ENCODE measurements around the gene NKIRAS2.
"Not testable (repeated sequence)": the region's sequence is repeated elsewhere in the genome, so short reads cannot be mapped to it uniquely, and the experiment has no call there.

Gene NKIRAS2

GRCh38 chr17:42000413-42001133 lies 19.3 kb upstream of the NKIRAS2 start:
- DNase-seq, result no peak

DNA sequence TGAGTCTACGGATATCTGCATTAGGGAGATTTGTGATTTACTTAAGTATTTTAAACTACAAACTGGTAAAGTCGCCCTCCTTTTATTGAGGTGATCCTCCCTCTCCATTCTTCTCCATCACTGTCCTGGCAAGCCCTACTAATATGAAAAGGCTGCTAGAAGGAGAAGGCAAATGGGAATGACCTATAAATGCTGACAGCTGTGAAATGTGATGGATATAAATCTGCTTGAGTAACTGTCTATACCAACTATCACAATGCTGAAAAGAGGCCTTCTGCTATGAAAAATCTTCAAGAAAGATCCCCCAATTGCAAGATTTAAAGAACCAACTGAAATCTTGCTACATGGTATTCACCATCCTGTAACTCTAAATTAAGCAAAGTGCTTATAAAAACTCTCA lies 18.2 kb upstream of the NKIRAS2 start:
- DNase-seq, result no peak

- no peak for DNase-seq
Observed at GRCh38 chr17:42002175-42002791, 17.6 kb upstream of the NKIRAS2 start.

- DNase-seq, result no peak
Observed at GRCh38 chr17:42002792-42003301, 17.0 kb upstream of the NKIRAS2 start.

GRCh38 chr17:42005166-42005565 lies 14.7 kb upstream of the NKIRAS2 start:
- DNase-seq, result no peak

GRCh38 chr17:42009170-42009569 lies 10.7 kb upstream of the NKIRAS2 start:
- DNase-seq, result no peak

DNA sequence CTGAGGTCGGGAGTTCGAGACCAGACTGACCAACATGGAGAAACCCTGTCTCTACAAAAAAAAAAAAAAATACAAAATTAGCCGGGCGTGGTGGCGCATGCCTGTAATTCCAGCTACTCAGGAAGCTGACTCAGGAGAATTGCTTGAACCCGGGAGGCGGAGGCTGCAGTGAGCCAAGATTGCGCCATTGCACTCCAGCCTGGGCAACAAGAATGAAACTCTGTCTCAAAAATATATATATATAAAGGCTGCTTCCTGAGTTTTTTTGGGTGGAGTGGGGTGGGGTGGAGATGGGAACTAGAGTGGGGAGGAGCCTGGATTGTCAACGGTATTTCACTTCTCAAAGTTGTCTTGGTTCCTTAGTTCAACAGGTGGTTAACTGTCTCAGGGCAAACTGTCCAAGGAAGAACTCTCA lies 9.6 kb upstream of the NKIRAS2 start:
- DNase-seq, result not testable (repeated sequence)

GRCh38 chr17:42010898-42011516 lies 8.9 kb upstream of the NKIRAS2 start:
- DNase-seq, result no peak

DNA sequence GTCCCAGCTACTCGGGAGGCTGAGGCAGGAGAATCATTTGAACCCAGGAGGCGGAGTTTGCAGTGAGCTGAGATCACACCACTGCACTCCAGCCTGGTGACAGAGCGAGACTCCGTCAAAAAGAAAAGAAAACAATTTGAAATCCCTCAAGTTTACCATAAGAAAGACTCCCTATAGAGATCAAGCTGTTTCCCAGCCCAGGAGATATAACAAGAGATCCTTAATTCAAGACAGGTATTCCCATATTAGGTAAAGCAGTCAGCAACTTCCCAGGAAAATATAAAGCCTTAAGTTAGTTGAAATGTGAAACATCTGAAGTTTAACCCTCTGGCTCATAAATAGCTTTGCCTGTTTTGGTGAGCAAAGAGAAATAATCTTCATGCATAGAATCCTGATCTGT lies 7.5 kb upstream of the NKIRAS2 start:
- DNase-seq, result not testable (repeated sequence)

GRCh38 chr17:42013740-42014139 lies 6.2 kb upstream of the NKIRAS2 start:
- not testable (repeated sequence) for DNase-seq

DNA sequence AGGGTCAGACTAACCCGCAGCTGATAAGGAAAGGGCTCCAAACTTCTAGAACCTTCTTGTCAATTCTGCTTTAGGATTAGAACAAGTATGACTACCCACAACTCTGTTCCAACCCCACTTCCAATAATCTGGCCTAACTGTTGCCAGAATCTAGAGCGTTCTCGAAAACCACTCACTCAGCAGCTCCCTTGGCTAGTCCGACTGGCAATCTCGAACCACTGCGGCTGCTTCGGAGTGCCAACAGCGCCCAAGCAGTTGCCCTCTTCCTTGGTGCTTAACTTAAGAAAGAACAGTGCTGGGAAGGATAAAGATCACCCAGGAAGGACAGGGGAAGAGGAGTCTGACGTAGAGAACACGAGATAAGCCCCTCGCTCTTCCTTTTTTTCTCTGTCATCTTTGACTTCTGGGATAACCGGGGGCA lies 3.5 kb upstream of the NKIRAS2 start:
- DNase-seq, result peak in 1 of 5 experiments; percentile 44

- peak; percentile 73 to 96 (median 82) for DNase-seq
Observed at GRCh38 chr17:42016941-42017865, 2.7 kb upstream of the NKIRAS2 start, which contains the start of gene DNAJC7. Gene DNAJC7, minus strand, starts transcription at chr17:42017439. Its CDS starts 23 bp downstream, at chr17:42017416.

DNA sequence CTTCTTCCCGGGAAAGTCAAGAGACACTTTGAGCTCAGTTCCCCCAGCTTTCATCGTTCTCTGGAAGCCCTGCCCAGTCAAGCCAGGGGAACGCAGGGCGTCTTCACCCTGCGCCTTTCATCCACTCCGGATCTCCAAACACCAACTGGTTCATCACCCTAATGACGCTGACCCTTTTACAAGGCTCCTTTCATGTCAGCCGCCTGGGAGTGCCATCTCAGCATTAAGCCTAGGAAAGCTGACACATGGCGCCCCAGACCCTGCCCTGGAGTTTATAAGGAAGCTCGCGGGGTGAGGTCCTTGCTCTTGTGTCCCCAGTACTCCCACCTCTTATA lies 2.1 kb upstream of the NKIRAS2 start:
- peak in 1 of 5 experiments; percentile 49 for DNase-seq

GRCh38 chr17:42018339-42018738 lies 1.6 kb upstream of the NKIRAS2 start:
- no peak for DNase-seq

- no peak for DNase-seq
Observed at GRCh38 chr17:42018988-42019387, 902 bp upstream of the NKIRAS2 start.

- not testable (repeated sequence) for DNase-seq
Observed at GRCh38 chr17:42020845-42021244, 955 bp downstream of the NKIRAS2 start.

DNA sequence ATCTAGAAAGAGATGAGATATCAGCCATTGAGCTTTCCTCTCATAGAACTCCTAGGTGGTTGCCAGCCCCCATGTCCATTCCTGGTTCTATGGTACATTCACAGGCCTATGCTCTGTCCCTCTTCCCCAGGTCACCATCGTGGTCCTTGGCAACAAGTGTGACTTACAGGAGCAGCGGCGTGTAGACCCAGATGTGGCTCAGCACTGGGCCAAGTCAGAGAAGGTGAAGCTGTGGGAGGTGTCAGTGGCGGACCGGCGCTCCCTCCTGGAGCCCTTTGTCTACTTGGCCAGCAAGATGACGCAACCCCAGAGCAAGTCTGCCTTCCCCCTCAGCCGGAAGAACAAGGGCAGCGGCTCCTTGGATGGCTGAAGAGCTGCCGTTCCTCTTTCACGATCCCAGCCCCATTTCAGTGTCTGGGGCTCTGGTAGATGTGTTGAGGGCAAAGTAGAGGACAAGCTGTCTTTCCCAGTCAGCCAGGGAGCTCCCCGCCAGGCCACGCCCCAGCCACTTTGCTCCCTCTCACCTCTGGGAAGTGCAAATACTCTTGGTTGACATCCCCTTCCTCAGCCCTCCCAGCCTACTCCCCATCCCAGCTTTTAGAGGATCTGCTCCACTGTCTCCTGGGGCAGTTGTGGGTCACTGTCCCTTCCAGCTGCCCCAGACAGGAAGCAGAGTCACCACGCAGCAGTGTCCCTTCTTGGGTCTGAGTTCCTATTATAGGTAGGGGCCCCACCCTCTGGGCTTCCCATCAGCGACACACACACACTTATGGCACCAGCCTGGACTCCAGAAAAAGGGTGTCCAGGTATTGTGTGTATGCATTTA lies 3.8 kb downstream of the NKIRAS2 start:
- no peak for DNase-seq

- no peak for DNase-seq
Observed at GRCh38 chr17:42025191-42025579, 5.3 kb downstream of the NKIRAS2 start.

GRCh38 chr17:42025936-42026335 lies 6.0 kb downstream of the NKIRAS2 start:
- no peak for DNase-seq

DNA sequence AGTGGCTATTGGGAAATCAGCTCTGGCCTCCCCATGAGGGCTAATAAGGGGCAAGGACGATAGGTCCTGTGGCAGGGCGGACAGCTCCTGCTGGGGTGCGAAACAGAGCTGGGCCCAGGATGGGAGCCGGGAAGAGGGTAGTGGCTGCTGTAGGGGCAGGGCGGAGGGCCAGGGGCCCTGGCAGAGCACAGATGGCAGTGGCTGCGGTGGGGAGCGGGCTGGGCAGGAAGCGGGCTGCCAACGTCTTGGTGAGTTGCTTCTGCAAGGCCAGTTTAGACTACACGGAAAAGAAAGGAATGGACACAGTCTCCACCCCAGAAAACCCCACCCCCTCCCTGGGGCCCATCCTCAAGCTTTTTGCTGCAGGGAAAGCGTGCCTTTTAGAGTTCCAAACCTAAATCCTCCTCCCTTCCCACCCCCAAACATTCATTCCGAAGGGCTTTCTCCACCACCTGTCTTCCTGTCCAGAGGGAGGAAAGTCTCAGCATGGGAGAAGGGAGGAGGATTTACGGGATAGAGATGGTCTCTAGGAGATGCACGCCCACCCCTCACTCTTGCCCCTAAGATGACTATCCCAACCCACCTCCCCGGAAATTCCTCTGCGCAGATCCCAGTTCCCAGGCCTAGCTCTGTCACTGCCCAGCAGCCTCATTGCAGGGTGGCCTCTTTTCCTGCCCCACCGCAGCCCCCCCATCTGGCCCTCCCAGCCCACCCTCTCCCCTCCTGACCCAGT lies 7.1 kb downstream of the NKIRAS2 start:
- DNase-seq, result no peak

DNA sequence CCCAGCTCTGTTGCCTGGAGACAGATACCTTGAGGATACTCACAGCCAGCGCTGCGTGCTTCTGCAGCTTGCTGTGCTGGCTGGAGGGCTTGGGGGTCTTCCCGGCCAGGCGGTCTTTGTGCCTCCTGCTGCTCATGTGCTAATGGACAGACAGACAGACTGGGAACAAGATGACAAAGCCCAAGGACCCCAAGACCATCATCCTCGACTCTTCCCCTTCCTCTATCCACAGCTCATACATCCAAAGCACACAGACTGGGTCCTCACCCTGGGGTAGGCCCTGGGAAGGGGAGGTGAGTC lies 7.7 kb downstream of the NKIRAS2 start:
- no peak for DNase-seq

All from T-helper 2 cell (primary cell).